GM18951 (cell line): ENCODE data around the gene HP1BP3.
"Not testable (repeated sequence)": the region's sequence is repeated elsewhere in the genome, so short reads cannot be mapped to it uniquely, and the experiment has no call there.

Experiments used
- POLR2A ChIP-seq: IDR thresholded peaks from 4 replicates; pipeline ENCODE4 v1.6.1; 2011; ENCODE audit warnings: mild to moderate bottlenecking; ENCODE audit not compliant: insufficient read length, insufficient read depth; ENCODE audit errors: extremely low read depth
- in situ Hi-C: fragments of 300-500 bp; cut with MboI; formaldehyde crosslinking; loops from one replicate; pipeline ENCODE4 v1.12.0; 2022; ENCODE audit warnings: low sequenced_read_pairs, mixed read lengths, inconsistent platforms; ENCODE audit not compliant: unreplicated experiment

The HP1BP3 gene

GRCh38 chr1:20787029-20787839 lies at the start of gene HP1BP3:
HP1BP3 (minus strand) TSS chr1:20787307; CDS start chr1:20780440, 6,867 bp downstream.
- in situ Hi-C loops, result no loop called here
- peak; percentile 86 for TF ChIP-seq POLR2A

- TF ChIP-seq POLR2A, result no peak
- in situ Hi-C loops, result no loop called here
Measured at GRCh38 chr1:20836230-20836629, 49.1 kb upstream of the HP1BP3 start.

GRCh38 chr1:20834780-20835179 lies 47.7 kb upstream of the HP1BP3 start:
- in situ Hi-C loops, result no loop called here
- TF ChIP-seq POLR2A, result no peak

- no peak for TF ChIP-seq POLR2A
- in situ Hi-C loops, result no loop called here
Measured at GRCh38 chr1:20834192-20834591, 47.1 kb upstream of the HP1BP3 start.

GRCh38 chr1:20830378-20830777 lies 43.3 kb upstream of the HP1BP3 start:
- TF ChIP-seq POLR2A, result no peak
- in situ Hi-C loops, result no loop called here

- in situ Hi-C loops, result no loop called here
- no peak for TF ChIP-seq POLR2A
Measured at GRCh38 chr1:20829946-20830345, 42.8 kb upstream of the HP1BP3 start.

GRCh38 chr1:20829531-20829930 lies 42.4 kb upstream of the HP1BP3 start:
- in situ Hi-C loops, result no loop called here
- no peak for TF ChIP-seq POLR2A

GRCh38 chr1:20823845-20824244 lies 36.7 kb upstream of the HP1BP3 start:
- in situ Hi-C loops, result no loop called here
- no peak for TF ChIP-seq POLR2A

GRCh38 chr1:20821466-20821865 lies 34.4 kb upstream of the HP1BP3 start:
- in situ Hi-C loops, result no loop called here
- TF ChIP-seq POLR2A, result no peak

- in situ Hi-C loops, result no loop called here
- TF ChIP-seq POLR2A, result no peak
Measured at GRCh38 chr1:20819818-20820217, 32.7 kb upstream of the HP1BP3 start.

- in situ Hi-C loops, result no loop called here
Measured at GRCh38 chr1:20814534-20814871, 27.4 kb upstream of the HP1BP3 start.

GRCh38 chr1:20811916-20812315 lies 24.8 kb upstream of the HP1BP3 start:
- in situ Hi-C loops, result no loop called here
- no peak for TF ChIP-seq POLR2A

More at GRCh38 chr1:20814534-20814871, 27.4 kb upstream of the HP1BP3 start:
- no peak for TF ChIP-seq POLR2A

GRCh38 chr1:20793236-20793635 lies 6.1 kb upstream of the HP1BP3 start:
- in situ Hi-C loops, result no loop called here
- no peak for TF ChIP-seq POLR2A

- TF ChIP-seq POLR2A, result no peak
- in situ Hi-C loops, result no loop called here
Measured at GRCh38 chr1:20792196-20792595, 5.1 kb upstream of the HP1BP3 start.

GRCh38 chr1:20790785-20791184 lies 3.7 kb upstream of the HP1BP3 start:
- no peak for TF ChIP-seq POLR2A
- in situ Hi-C loops, result no loop called here

GRCh38 chr1:20789598-20789997 lies 2.5 kb upstream of the HP1BP3 start:
- in situ Hi-C loops, result not testable (repeated sequence)
